ENCODE data around the gene TSEN34. TPM values are rescaled to one million over a fixed set of nuclear protein-coding genes. Genes with fewer than 3 reads are reported as not detected.
"Not testable (repeated sequence)": the region's sequence is repeated elsewhere in the genome, so short reads cannot be mapped to it uniquely, and the experiment has no call there.

The TSEN34 gene
- total and polyA plus RNA-seq, 2 experiments from 2014 or later: 36.6 to 53.4 TPM

- H3F3A ChIP-seq (replicated peaks; ENCODE audit: low read depth); H2AFZ ChIP-seq; H3K27me3 ChIP-seq (ENCODE audit: insufficient read depth); H3K4me3 ChIP-seq; H3K4me1 Mint-ChIP-seq; DNase-seq (ENCODE audit: low spot score); H3K4me2 ChIP-seq; H3K4me3 Mint-ChIP-seq; H3K9me2 ChIP-seq (ENCODE audit: insufficient read depth); H3K79me2 ChIP-seq (replicated peaks; ENCODE audit: insufficient read depth); ATAC-seq; H3K9me3 Mint-ChIP-seq; H4K20me1 ChIP-seq (replicated peaks; ENCODE audit: insufficient read depth); H3K27ac ChIP-seq (ENCODE audit: low read depth); H3K27ac Mint-ChIP-seq; H3K27me3 Mint-ChIP-seq (ENCODE audit: insufficient read depth, low read depth, poor library complexity); H3K36me3 ChIP-seq (ENCODE audit: insufficient read depth); H3K4me1 ChIP-seq (ENCODE audit: insufficient read depth): not testable (repeated sequence)
- peaks cover 18% of the 10 kb centered on the region for H3K36me3 Mint-ChIP-seq (ENCODE audit: low read depth)
These were observed 28.6 kb downstream of the TSEN34 start for GRCh38 chr19:54219702-54220101.

GRCh38 chr19:54221947-54222346, 30.8 kb downstream of the TSEN34 start:
- not testable (repeated sequence) for H4K20me1 ChIP-seq (replicated peaks; ENCODE audit: insufficient read depth); H3K79me2 ChIP-seq (replicated peaks; ENCODE audit: insufficient read depth); H2AFZ ChIP-seq; H3K9me3 Mint-ChIP-seq; H3K4me3 Mint-ChIP-seq; H3K4me2 ChIP-seq; H3K4me1 ChIP-seq (ENCODE audit: insufficient read depth); H3K36me3 ChIP-seq (ENCODE audit: insufficient read depth); ATAC-seq; H3F3A ChIP-seq (replicated peaks; ENCODE audit: low read depth); H3K27ac ChIP-seq (ENCODE audit: low read depth); H3K27me3 ChIP-seq (ENCODE audit: insufficient read depth); DNase-seq (ENCODE audit: low spot score); H3K9me2 ChIP-seq (ENCODE audit: insufficient read depth); H3K4me3 ChIP-seq; H3K27ac Mint-ChIP-seq; H3K27me3 Mint-ChIP-seq (ENCODE audit: insufficient read depth, low read depth, poor library complexity); H3K4me1 Mint-ChIP-seq; H3K36me3 Mint-ChIP-seq (ENCODE audit: low read depth)

GRCh38 chr19:54222474-54223276, 31.6 kb downstream of the TSEN34 start, which contains the start of gene LILRB3:
Gene LILRB3 (minus strand): TSS chr19:54223007. CDS start chr19:54222976, 31 bp downstream.
- not testable (repeated sequence) for H3K36me3 Mint-ChIP-seq (ENCODE audit: low read depth); H3K27me3 ChIP-seq (ENCODE audit: insufficient read depth); H2AFZ ChIP-seq; H3K9me3 Mint-ChIP-seq; H3K27ac Mint-ChIP-seq; H3K9me2 ChIP-seq (ENCODE audit: insufficient read depth); H3K79me2 ChIP-seq (replicated peaks; ENCODE audit: insufficient read depth); H3K4me1 Mint-ChIP-seq; H3K4me3 Mint-ChIP-seq; H3K4me1 ChIP-seq (ENCODE audit: insufficient read depth); DNase-seq (ENCODE audit: low spot score); H3K36me3 ChIP-seq (ENCODE audit: insufficient read depth); H3K4me3 ChIP-seq; H4K20me1 ChIP-seq (replicated peaks; ENCODE audit: insufficient read depth); H3K27me3 Mint-ChIP-seq (ENCODE audit: insufficient read depth, low read depth, poor library complexity); H3K4me2 ChIP-seq; H3F3A ChIP-seq (replicated peaks; ENCODE audit: low read depth); H3K27ac ChIP-seq (ENCODE audit: low read depth)
- peak; percentile 47 for ATAC-seq

- not testable (repeated sequence) for H3K27me3 ChIP-seq (ENCODE audit: insufficient read depth); H3K36me3 ChIP-seq (ENCODE audit: insufficient read depth); H2AFZ ChIP-seq; DNase-seq (ENCODE audit: low spot score); H3K4me3 ChIP-seq; H3K27ac ChIP-seq (ENCODE audit: low read depth); H3K79me2 ChIP-seq (replicated peaks; ENCODE audit: insufficient read depth); H3K4me1 Mint-ChIP-seq; H3K4me1 ChIP-seq (ENCODE audit: insufficient read depth); H3K9me3 Mint-ChIP-seq; H3K27me3 Mint-ChIP-seq (ENCODE audit: insufficient read depth, low read depth, poor library complexity); H3K27ac Mint-ChIP-seq; H3K4me3 Mint-ChIP-seq; H3K9me2 ChIP-seq (ENCODE audit: insufficient read depth); H3F3A ChIP-seq (replicated peaks; ENCODE audit: low read depth); H4K20me1 ChIP-seq (replicated peaks; ENCODE audit: insufficient read depth); H3K4me2 ChIP-seq; H3K36me3 Mint-ChIP-seq (ENCODE audit: low read depth)
- ATAC-seq: peak; percentile 28
These were observed 32.3 kb downstream of the TSEN34 start for GRCh38 chr19:54223277-54223936.

- not testable (repeated sequence) for H3K36me3 Mint-ChIP-seq (ENCODE audit: low read depth); H3K27me3 Mint-ChIP-seq (ENCODE audit: insufficient read depth, low read depth, poor library complexity); ATAC-seq
These were observed 32.8 kb downstream of the TSEN34 start for GRCh38 chr19:54223937-54224281.

GRCh38 chr19:54224619-54225018, 33.5 kb downstream of the TSEN34 start:
- not testable (repeated sequence) for H3K4me3 Mint-ChIP-seq; H3K27me3 Mint-ChIP-seq (ENCODE audit: insufficient read depth, low read depth, poor library complexity); H3K36me3 ChIP-seq (ENCODE audit: insufficient read depth); H3K4me1 ChIP-seq (ENCODE audit: insufficient read depth); H3K36me3 Mint-ChIP-seq (ENCODE audit: low read depth); ATAC-seq; H2AFZ ChIP-seq; H3K4me3 ChIP-seq; H3K9me3 Mint-ChIP-seq; H3F3A ChIP-seq (replicated peaks; ENCODE audit: low read depth); DNase-seq (ENCODE audit: low spot score); H4K20me1 ChIP-seq (replicated peaks; ENCODE audit: insufficient read depth); H3K27ac Mint-ChIP-seq; H3K27ac ChIP-seq (ENCODE audit: low read depth); H3K4me1 Mint-ChIP-seq; H3K79me2 ChIP-seq (replicated peaks; ENCODE audit: insufficient read depth); H3K4me2 ChIP-seq; H3K9me2 ChIP-seq (ENCODE audit: insufficient read depth); H3K27me3 ChIP-seq (ENCODE audit: insufficient read depth)

More at GRCh38 chr19:54223937-54224281, 32.8 kb downstream of the TSEN34 start:
- not testable (repeated sequence) for H3K4me3 Mint-ChIP-seq; H3K4me2 ChIP-seq; H3K4me3 ChIP-seq; H3K9me3 Mint-ChIP-seq; H3K4me1 Mint-ChIP-seq; H3K27me3 ChIP-seq (ENCODE audit: insufficient read depth); H3K79me2 ChIP-seq (replicated peaks; ENCODE audit: insufficient read depth); H3K4me1 ChIP-seq (ENCODE audit: insufficient read depth); H3K36me3 ChIP-seq (ENCODE audit: insufficient read depth); H2AFZ ChIP-seq; DNase-seq (ENCODE audit: low spot score); H3K27ac ChIP-seq (ENCODE audit: low read depth); H3K9me2 ChIP-seq (ENCODE audit: insufficient read depth); H3F3A ChIP-seq (replicated peaks; ENCODE audit: low read depth); H3K27ac Mint-ChIP-seq; H4K20me1 ChIP-seq (replicated peaks; ENCODE audit: insufficient read depth)

Measured in GM23338 (cell line).